ENCODE measurements around the gene GGACT.

GGACT gene

DNA sequence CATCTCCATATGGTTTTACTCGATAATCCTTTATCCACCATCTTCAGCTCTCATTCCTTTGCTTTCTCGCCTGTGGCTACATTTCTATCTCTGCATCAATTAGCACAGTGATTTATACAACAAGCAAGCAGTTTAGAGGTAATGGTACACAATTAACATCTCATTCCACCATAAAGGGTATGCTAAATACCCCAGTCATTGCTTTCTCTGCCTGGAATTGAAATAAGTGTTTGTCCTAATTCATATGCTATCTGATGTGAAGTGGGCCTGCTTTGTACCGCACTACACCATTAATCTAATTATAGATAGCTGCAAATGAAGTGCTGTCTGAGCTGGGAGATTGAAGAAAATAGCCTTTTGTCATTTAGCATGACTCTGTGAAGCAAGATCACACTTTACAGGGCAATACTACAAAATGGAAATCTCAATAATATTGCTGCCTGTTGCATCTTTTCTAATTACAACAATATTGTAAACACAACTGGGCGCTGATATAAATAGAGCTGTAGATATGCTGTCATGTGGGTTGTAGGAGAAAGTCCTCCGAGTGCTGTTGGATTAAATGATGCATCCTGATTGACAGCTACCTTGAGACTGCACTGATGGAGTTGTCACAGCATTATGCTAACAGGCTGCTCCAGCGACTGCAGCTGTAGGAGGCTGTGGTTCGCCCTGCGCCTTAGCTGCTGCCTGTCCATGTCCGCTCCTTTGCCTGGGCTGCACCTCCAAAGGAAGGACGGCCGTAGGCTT is 78.2 kb downstream of the GGACT start:
- DNase-seq = no peak

GRCh38 chr13:100508996-100509395 is 79.6 kb downstream of the GGACT start:
- DNase-seq = no peak

GRCh38 chr13:100508455-100508854 is 80.1 kb downstream of the GGACT start:
- DNase-seq = no peak

- DNase-seq = no peak
These were observed 81.8 kb downstream of the GGACT start for GRCh38 chr13:100506600-100507422.

- no peak for DNase-seq
These were observed 82.4 kb downstream of the GGACT start for GRCh38 chr13:100506154-100506553.

- no peak for DNase-seq
These were observed 85.0 kb downstream of the GGACT start for GRCh38 chr13:100503622-100504021.

GRCh38 chr13:100502446-100502845 is 86.1 kb downstream of the GGACT start:
- peak; percentile 7 for DNase-seq

DNA sequence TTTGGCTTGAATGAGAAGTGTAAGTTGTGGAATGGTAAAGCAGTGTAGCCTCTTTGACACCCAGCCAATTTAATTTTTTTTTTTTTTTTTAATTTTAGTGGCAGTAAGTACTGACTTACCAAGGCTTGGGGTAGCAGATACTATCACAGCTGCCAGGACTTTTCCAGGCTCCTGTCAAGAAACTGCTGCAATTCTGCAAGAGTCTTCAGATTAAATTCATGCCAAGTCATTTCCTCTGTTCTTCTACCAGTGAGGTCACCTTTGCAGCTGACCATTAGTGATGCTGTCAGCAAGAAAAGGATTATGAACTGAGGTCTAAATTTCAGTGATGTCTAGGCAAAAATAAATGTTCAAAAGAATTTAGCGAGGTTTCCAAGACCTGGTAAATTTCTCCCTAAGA is 91.2 kb downstream of the GGACT start:
- DNase-seq = peak; percentile 20

- DNase-seq = no peak
These were observed 93.1 kb downstream of the GGACT start for GRCh38 chr13:100495455-100495854.

DNA sequence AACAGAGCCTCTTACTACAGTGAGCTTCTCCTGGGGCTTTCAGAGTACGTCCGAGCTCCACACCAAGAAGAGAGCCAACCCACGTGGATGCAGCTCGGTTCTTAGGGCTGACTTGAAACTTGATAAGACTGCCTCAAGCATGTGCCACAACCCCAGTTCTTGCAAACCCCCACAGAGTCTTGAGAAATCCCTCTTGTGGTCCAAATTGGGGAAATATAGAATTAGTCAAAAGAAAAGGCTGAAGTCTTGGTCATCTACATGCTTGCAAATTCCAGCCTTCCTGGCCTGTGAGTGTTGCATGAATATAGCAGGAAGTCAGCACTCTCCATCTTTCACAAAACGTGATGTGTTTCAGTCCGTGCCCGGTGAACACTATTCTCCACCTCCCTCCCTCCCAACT is 95.2 kb downstream of the GGACT start:
- no peak for DNase-seq

DNA sequence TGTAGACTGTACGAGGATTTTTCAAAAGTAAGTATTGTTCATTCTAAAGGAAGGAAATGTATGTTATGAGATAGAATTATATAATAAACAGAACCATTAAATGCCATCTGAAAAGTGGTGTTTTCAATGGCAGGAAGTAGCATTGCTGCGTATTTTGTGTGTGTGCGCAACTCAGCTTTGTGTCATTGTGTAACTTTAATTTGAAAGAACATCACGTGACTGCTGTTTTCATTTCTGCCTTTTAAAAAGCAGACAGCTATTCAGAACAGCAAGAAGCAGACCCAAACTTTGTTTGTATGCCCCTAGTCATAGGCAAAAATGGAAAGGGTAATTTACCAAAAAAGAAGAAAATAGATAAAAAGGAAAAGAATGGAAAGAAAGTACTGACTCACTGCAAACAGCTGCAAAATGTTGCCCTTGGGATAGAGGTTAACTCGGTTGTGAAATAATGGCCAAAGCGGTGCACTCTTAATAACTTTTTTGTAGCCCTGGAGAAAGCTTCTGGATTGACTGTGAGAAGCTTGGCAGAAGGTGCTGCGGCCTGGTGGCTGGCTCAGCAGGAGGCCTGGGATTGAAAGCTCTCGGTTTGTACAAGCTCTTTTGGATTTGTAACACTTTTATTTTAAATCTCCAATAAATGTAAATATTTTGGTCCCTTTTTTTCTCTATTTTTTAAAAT is 97.3 kb downstream of the GGACT start:
- no peak for DNase-seq

DNA sequence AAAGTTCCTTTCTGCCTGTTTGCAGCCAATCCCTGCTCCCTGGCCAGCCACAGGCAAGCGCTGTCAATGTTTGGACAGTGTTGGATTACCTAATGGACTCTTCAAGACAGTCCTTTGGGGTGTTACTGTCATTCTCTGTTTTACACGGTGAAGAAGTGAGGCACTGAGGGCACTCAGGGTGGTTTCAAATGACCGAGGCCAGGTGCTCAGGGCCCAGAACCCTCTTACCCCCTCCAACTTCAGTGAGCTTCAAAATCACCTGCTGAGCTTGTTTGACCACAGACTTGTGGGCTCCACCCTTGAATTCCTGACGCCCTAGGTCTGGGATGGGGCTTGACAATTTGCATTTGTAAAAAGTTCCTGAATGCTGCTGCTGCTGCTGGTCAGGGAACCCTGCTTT is 97.9 kb downstream of the GGACT start:
- DNase-seq = no peak

- DNase-seq = no peak
These were observed 103.3 kb downstream of the GGACT start for GRCh38 chr13:100485265-100485664.

GRCh38 chr13:100484702-100485101 is 103.9 kb downstream of the GGACT start:
- DNase-seq = no peak

DNA sequence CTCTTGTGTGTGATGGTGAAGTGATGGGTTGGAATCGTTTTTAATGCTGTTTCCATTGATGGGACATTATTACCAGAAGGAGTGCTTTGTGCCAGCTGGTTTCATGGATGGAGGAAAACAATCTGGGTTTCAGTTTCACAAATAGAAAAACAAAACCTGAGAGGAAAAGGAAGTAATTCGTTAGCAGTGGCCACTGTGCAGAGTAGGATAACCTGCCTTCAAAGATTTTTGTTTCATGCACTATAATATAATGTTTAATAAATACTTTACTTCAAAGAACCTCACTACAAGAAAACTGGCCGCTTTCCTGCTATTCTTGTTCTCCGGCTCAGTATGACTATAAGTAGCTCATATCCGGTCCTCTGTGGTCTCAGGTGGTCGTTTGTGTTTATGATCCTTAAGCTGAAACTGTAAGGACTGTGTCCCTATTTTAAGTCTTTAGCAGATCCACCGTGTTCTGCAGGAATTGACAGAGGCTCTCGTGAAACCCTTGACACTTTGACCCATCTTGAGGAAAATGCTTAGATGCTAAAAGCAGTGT is 104.7 kb downstream of the GGACT start:
- DNase-seq = no peak

GRCh38 chr13:100483139-100483538 is 105.5 kb downstream of the GGACT start:
- no peak for DNase-seq

DNA sequence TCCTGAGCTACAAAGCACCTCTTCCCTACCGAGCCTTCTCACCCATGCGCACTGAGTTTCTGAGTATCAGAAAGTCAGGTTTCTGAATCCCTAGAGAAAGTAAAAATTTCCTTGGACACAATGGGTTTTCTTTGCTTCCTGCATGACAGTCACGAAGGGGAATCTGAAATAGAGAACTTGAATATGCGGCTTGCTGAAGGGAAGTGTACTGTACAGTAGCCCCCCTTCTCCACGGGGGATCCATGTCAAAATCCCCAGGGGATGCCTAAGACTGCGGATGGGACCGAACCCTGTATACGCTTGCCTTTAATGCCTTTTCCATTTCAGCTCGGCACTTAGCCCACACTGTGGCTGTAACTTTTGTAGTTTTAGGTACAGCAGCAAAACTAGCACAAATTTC is 107.9 kb downstream of the GGACT start:
- no peak for DNase-seq
